ENCODE measurements around the gene CAMK4.

DNA sequence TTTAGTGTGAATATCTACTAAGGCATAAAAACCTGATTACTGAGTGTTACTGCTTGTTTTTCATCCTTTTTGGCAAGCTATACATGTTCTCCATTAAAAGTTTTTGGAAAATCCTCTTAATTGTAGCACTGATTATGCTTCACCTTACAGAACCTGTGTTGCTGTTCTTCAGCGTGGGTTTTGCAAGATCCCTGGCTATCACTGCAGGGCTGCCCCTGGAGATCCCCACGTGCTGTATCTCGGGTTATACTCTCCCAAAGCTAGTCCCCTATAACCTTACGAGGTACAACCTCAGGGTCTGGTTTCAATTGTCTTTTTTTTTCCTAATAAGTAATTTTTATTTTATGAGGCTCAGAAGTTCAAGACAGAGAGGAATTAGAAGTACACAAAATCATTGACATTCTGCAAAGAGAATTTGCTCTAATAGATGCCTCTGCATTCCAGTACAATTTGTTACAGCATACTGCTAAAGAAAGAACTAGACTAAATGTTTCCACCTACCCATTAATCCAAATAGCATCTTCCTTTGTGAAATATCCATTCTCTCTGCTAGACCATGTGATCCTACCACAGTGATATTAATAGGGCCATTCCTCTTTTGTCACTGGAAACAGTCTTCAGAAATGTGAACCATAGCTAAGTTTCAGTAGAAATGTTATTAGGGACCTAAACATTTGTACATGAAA lies 25.8 kb upstream of the CAMK4 start:
- TF ChIP-seq POLR2A (IDR thresholded peaks at IDR 0.05; ENCODE audit: low read depth, low read length), result no peak
- no peak for TF ChIP-seq TAF1 (IDR thresholded peaks at IDR 0.05; ENCODE audit: low read depth, low read length)
- no peak for TF ChIP-seq SPI1 (IDR thresholded peaks at IDR 0.05; ENCODE audit: low read depth, low read length)
- no peak for TF ChIP-seq POLR2AphosphoS5 (IDR thresholded peaks at IDR 0.05; ENCODE audit: low read depth, low read length)
- no peak for TF ChIP-seq PAX5 (IDR thresholded peaks at IDR 0.05; ENCODE audit: insufficient read depth, low read length, severe bottlenecking)

Data from GM12891 (cell line).